Trophoblast cell (in vitro differentiated cells and primary cell): ENCODE data around the gene GGTA1.
"Not testable (repeated sequence)": the region's sequence is repeated elsewhere in the genome, so short reads cannot be mapped to it uniquely, and the experiment has no call there.

ENCODE experiments used
- DNase-seq, 2 donors: peaks; one replicate each; pipeline ENCODE4 v3.0.0-alpha.2; 2016
- H2AFZ ChIP-seq: 2 replicates; pipeline ENCODE4 v1.6.1; 2013; ENCODE audit warnings: low read length, moderate library complexity, mild to moderate bottlenecking; ENCODE audit not compliant: insufficient read depth, poor library complexity
- H2AK5ac ChIP-seq: 2 replicates; pipeline ENCODE4 v1.6.1; 2013; ENCODE audit warnings: mild to moderate bottlenecking, low read length
- H2BK120ac ChIP-seq: 2 replicates; pipeline ENCODE4 v1.6.1; 2013; ENCODE audit warnings: low read length, mild to moderate bottlenecking, moderate library complexity; ENCODE audit not compliant: insufficient read depth, poor library complexity
- H2BK12ac ChIP-seq: 2 replicates; pipeline ENCODE4 v1.6.1; 2013; ENCODE audit warnings: mild to moderate bottlenecking, low read length, moderate library complexity
- H2BK5ac ChIP-seq: 2 replicates; pipeline ENCODE4 v1.6.1; 2013; ENCODE audit warnings: low read length, low read depth, moderate library complexity, mild to moderate bottlenecking; ENCODE audit not compliant: poor library complexity
- H3K14ac ChIP-seq: 2 replicates; pipeline ENCODE4 v1.6.1; 2013; ENCODE audit warnings: mild to moderate bottlenecking, low read length
- H3K18ac ChIP-seq: 2 replicates; pipeline ENCODE4 v1.6.1; 2013; ENCODE audit warnings: mild to moderate bottlenecking, low read length
- H3K23ac ChIP-seq: 2 replicates; pipeline ENCODE4 v1.6.1; 2013; ENCODE audit warnings: low read length
- H3K27ac ChIP-seq: 2 replicates; pipeline ENCODE4 v1.5.1; 2013; ENCODE audit warnings: low read depth, mild to moderate bottlenecking, inconsistent platforms, low read length, moderate library complexity
- H3K27me3 ChIP-seq: 2 replicates; pipeline ENCODE4 v1.6.1; 2013; ENCODE audit warnings: inconsistent platforms, mild to moderate bottlenecking, low read length, moderate library complexity; ENCODE audit not compliant: insufficient read depth
- H3K36me3 ChIP-seq, 2 experiments: 1 replicate in 1 of 2; 2 replicates in 1 of 2; pipeline ENCODE4 v1.6.1; 2013; ENCODE audit warnings: low read length in 2 of 2, mild to moderate bottlenecking in 2 of 2, moderate library complexity in 1 of 2; ENCODE audit not compliant: insufficient read depth in 2 of 2, control insufficient read depth in 1 of 2
- H3K4ac ChIP-seq: 2 replicates; pipeline ENCODE4 v1.6.1; 2013; ENCODE audit warnings: low read depth, mild to moderate bottlenecking, low read length, moderate library complexity
- H3K4me1 ChIP-seq, 2 experiments: 1 replicate in 1 of 2; 2 replicates in 1 of 2; pipeline ENCODE4 v1.6.1; 2013; ENCODE audit warnings: low read length in 2 of 2, mild to moderate bottlenecking in 2 of 2, moderate library complexity in 1 of 2; ENCODE audit not compliant: insufficient read depth in 2 of 2, control insufficient read depth in 1 of 2
- H3K4me2 ChIP-seq: 2 replicates; pipeline ENCODE4 v1.6.1; 2013; ENCODE audit warnings: inconsistent platforms, mild to moderate bottlenecking, low read length, moderate library complexity
- H3K4me3 ChIP-seq: 2 replicates; pipeline ENCODE4 v1.5.1; 2013; ENCODE audit warnings: mild to moderate bottlenecking, low read depth, low read length, inconsistent platforms
- H3K79me1 ChIP-seq: one replicate; pipeline ENCODE4 v1.6.1; 2013; ENCODE audit warnings: low read length
- H3K79me2 ChIP-seq: 2 replicates; pipeline ENCODE4 v1.6.1; 2013; ENCODE audit warnings: low read length, mild to moderate bottlenecking; ENCODE audit not compliant: control insufficient read depth, insufficient read depth, poor library complexity
- H3K9ac ChIP-seq: 2 replicates; pipeline ENCODE4 v1.6.1; 2013; ENCODE audit warnings: mild to moderate bottlenecking, low read length
- H3K9me3 ChIP-seq: 2 replicates; pipeline ENCODE4 v1.6.1; 2013; ENCODE audit warnings: low read depth, mild to moderate bottlenecking, control low read depth, inconsistent platforms, low read length; ENCODE audit not compliant: insufficient read depth
- H4K12ac ChIP-seq: 2 replicates; pipeline ENCODE4 v1.6.1; 2013; ENCODE audit warnings: low read depth, mild to moderate bottlenecking, low read length, moderate library complexity
- H4K8ac ChIP-seq: 2 replicates; pipeline ENCODE4 v1.6.1; 2013; ENCODE audit warnings: low read depth, mild to moderate bottlenecking, low read length, moderate library complexity
- H4K91ac ChIP-seq: one replicate; pipeline ENCODE4 v1.6.1; 2013; ENCODE audit warnings: low read depth, mild to moderate bottlenecking, low read length, moderate library complexity
- WGBS: extraction: QIAGEN DNeasy Blood & Tissue Kit; methylation state at CpG from one replicate; pipeline ENCODE4 v1.1.7; 2013; ENCODE audit warnings: missing lambda C conversion rate; ENCODE audit not compliant: insufficient read length, insufficient coverage; ENCODE audit errors: extremely low coverage; 5-methylcytosine and 5-hydroxymethylcytosine counted together

The GGTA1 gene

DNA sequence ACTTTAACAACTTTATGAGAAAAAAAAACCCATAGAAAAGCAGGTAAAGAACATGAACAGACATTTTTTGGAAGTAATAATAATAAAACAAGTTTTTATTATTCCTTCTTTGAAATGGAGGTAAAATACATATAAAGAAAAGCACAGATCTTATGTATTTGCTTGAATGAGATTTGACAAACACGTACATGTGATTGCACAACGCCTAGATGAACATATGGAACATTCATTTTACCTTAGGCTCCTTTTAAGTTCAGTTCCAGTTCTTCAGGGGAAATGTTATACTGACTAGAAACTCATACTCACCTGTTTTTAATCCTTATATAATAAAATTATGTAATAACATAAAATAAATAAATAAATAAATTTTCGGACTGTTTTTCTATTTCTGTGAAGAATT is 61.8 kb downstream of the GGTA1 start:
- Histone ChIP-seq H3K4me1 (peaks cover 4 to 5% of the 10 kb centered on the region in 2 experiments), H3K27me3 (no peaks in the 10 kb centered on the region), H3K4ac (no peak overlapping the region), H3K14ac (no peak overlapping the region), H3K27ac (no peak overlapping the region), H3K4me2 (no peak overlapping the region), H2BK5ac (no peak overlapping the region), H3K9me3 (no peaks in the 10 kb centered on the region), H4K12ac (no peak overlapping the region), H3K4me3 (no peak overlapping the region), H2BK120ac (no peak overlapping the region), H3K36me3 (no peaks in the 10 kb centered on the region), H4K8ac (no peak overlapping the region), H2BK12ac (no peak overlapping the region), H3K23ac (no peak overlapping the region), H4K91ac (no peak overlapping the region), H3K79me2 (no peaks in the 10 kb centered on the region), H3K18ac (no peak overlapping the region), H2AFZ (no peak overlapping the region), H2AK5ac (no peak overlapping the region), H3K79me1 (no peaks in the 10 kb centered on the region), H3K9ac (no peak overlapping the region)
- peak in 1 of 2 donors; percentile 31 for DNase-seq
- WGBS, result no CpG with 5 or more reads among the region's 3 CpGs

DNA sequence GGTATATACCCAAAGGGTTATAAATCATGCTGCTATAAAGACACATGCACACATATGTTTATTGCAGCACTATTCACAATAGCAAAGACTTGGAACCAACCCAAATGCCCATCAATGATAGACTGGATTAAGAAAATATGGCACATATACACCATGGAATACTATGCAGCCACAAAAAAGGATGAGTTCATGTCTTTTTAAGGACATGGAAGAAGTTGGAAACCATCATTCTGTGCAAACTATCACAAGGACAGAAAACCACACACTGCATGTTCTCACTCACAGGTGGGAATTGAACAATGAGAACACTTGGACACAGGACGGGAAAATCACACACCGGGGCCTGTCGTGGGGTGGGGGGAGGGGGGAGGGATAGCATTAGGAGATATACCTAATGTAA is 62.6 kb downstream of the GGTA1 start:
- not testable (repeated sequence) for H3K18ac ChIP-seq, H3K79me1 ChIP-seq, H2BK5ac ChIP-seq, H3K79me2 ChIP-seq, H2AFZ ChIP-seq, H2BK120ac ChIP-seq, H3K9ac ChIP-seq, H3K27ac ChIP-seq, H2BK12ac ChIP-seq, DNase-seq, H3K36me3 ChIP-seq, H3K4me3 ChIP-seq, H4K8ac ChIP-seq, H3K14ac ChIP-seq, H4K12ac ChIP-seq, H2AK5ac ChIP-seq, H3K9me3 ChIP-seq, H3K27me3 ChIP-seq, H3K4ac ChIP-seq, H3K4me1 ChIP-seq, H3K4me2 ChIP-seq, H3K23ac ChIP-seq, H4K91ac ChIP-seq
- WGBS, result no CpG with 5 or more reads among the region's 3 CpGs

DNA sequence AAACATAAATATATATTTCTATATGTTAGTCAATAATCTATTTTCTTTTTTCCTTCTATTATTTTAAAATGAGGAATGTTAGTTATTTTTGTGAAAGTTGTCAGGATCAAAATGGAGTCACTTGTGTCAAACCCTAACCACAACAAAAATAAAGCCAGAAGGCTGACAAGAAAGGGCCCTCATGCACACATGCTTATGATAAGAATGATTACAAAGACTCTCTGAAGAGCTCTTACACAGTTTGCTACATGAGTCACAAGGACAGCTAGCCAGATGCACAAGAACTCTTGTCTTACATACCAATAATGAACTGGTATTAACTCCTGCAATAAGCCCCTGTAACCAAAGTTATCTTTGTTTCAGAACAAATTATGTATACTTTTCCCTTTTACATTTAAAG is 64.7 kb downstream of the GGTA1 start:
- no peak overlapping the region for H3K14ac ChIP-seq
- H3K36me3 ChIP-seq, result no peaks in the 10 kb centered on the region
- H2BK12ac ChIP-seq, result no peak overlapping the region
- H3K27ac ChIP-seq, result no peak overlapping the region
- H3K79me1 ChIP-seq, result no peaks in the 10 kb centered on the region
- no peak overlapping the region for H4K8ac ChIP-seq
- H2AK5ac ChIP-seq, result no peak overlapping the region
- H3K4me2 ChIP-seq, result no peak overlapping the region
- no peaks in the 10 kb centered on the region for H3K27me3 ChIP-seq
- H3K4ac ChIP-seq, result no peak overlapping the region
- H3K4me1 ChIP-seq, result peaks cover 4 to 5% of the 10 kb centered on the region in 2 experiments
- H3K23ac ChIP-seq, result no peak overlapping the region
- H3K79me2 ChIP-seq, result no peaks in the 10 kb centered on the region
- no peak overlapping the region for H2BK5ac ChIP-seq
- no peak overlapping the region for H3K18ac ChIP-seq
- no peaks in the 10 kb centered on the region for H3K9me3 ChIP-seq
- H3K4me3 ChIP-seq, result no peak overlapping the region
- H2BK120ac ChIP-seq, result no peak overlapping the region
- no peak overlapping the region for H3K9ac ChIP-seq
- no peak overlapping the region for H4K12ac ChIP-seq
- no peak overlapping the region for H2AFZ ChIP-seq
- peak; percentile 33 to 66 for DNase-seq
- H4K91ac ChIP-seq, result no peak overlapping the region

DNA sequence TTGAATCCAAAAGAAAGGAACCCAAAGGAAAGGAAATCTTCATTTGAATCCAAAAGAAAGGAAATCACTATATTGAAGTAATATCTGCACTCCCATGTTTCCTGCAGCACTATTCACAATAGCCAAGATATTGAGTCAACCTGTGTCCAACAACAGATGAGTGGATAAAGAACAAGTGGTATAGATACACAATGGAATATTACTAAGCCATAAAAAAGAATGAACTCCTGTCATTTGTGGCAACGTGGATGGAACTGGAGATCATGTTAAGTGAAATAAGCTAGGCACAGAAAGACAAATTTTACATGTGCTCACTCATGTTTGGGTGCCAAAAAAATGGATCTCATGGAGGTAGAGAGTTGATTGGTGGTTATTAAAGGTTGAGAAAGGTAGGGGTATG is 71.7 kb downstream of the GGTA1 start:
- H3K4me3 ChIP-seq, result no peak overlapping the region
- H3K4ac ChIP-seq, result no peak overlapping the region
- no peak overlapping the region for H3K14ac ChIP-seq
- H3K4me1 ChIP-seq, result no peaks in the 10 kb centered on the region
- H3K9ac ChIP-seq, result no peak overlapping the region
- no peaks in the 10 kb centered on the region for H3K36me3 ChIP-seq
- H3K4me2 ChIP-seq, result no peak overlapping the region
- DNase-seq, result no peak
- no peaks in the 10 kb centered on the region for H3K79me2 ChIP-seq
- no peak overlapping the region for H2BK5ac ChIP-seq
- H4K8ac ChIP-seq, result no peak overlapping the region
- no peak overlapping the region for H2BK120ac ChIP-seq
- no peaks in the 10 kb centered on the region for H3K9me3 ChIP-seq
- H4K12ac ChIP-seq, result no peak overlapping the region
- H3K79me1 ChIP-seq, result no peaks in the 10 kb centered on the region
- H2AK5ac ChIP-seq, result no peak overlapping the region
- no peak overlapping the region for H4K91ac ChIP-seq
- no peak overlapping the region for H2BK12ac ChIP-seq
- H2AFZ ChIP-seq, result no peak overlapping the region
- H3K27ac ChIP-seq, result no peak overlapping the region
- H3K27me3 ChIP-seq, result no peaks in the 10 kb centered on the region
- H3K23ac ChIP-seq, result no peak overlapping the region
- WGBS, result no CpG with 5 or more reads among the region's 1 CpG
- no peak overlapping the region for H3K18ac ChIP-seq
